WERI-Rb-1 (cell line): ENCODE measurements around the gene ADGRD1.

Experiments used
- DNase-seq: peaks from one replicate; pipeline ENCODE4 v3.0.0-alpha.2; 2020
- H3K27ac ChIP-seq: fragments of 250-450 bp; sonication (Bioruptor Pico); 2 replicates; pipeline ENCODE4 v1.5.1; 2020; ENCODE audit warnings: mild to moderate bottlenecking, moderate library complexity
- H3K27me3 ChIP-seq: fragments of 250-450 bp; sonication (Bioruptor Pico); 2 replicates; pipeline ENCODE4 v1.5.1; 2021; ENCODE audit warnings: mild to moderate bottlenecking, low read depth, moderate library complexity; ENCODE audit not compliant: insufficient read depth, severe bottlenecking
- H3K36me3 ChIP-seq: fragments of 250-450 bp; sonication (Bioruptor Pico); 2 replicates; pipeline ENCODE4 v1.5.1; 2020; ENCODE audit warnings: mild to moderate bottlenecking, moderate library complexity
- H3K4me3 ChIP-seq: 2 replicates; pipeline ENCODE4 v1.5.1; 2011; ENCODE audit warnings: low read depth, mild to moderate bottlenecking, control low read depth, low read length
- H3K9me3 ChIP-seq: fragments of 250-450 bp; sonication (Bioruptor Pico); 2 replicates; pipeline ENCODE4 v1.5.1; 2021; ENCODE audit warnings: mild to moderate bottlenecking, moderate library complexity; ENCODE audit not compliant: severe bottlenecking
- CTCF ChIP-seq: IDR thresholded peaks from 2 replicates; pipeline ENCODE4 v1.5.1; 2011; ENCODE audit warnings: low read depth, mild to moderate bottlenecking, control low read depth, inconsistent platforms, low read length

ADGRD1 gene

GRCh38 chr12:131164096-131164872 lies 210.6 kb downstream of the ADGRD1 start:
- Histone ChIP-seq H3K4me3 (no peak overlapping the region), H3K9me3 (no peaks in the 10 kb centered on the region), H3K36me3 (no peaks in the 10 kb centered on the region), H3K27ac (no peak overlapping the region), H3K27me3 (no peaks in the 10 kb centered on the region)
- no peak for TF ChIP-seq CTCF
- no peak for DNase-seq

GRCh38 chr12:131166717-131167116 lies 213.0 kb downstream of the ADGRD1 start:
- Histone ChIP-seq H3K4me3 (no peak overlapping the region), H3K36me3 (no peaks in the 10 kb centered on the region), H3K9me3 (no peaks in the 10 kb centered on the region), H3K27me3 (no peaks in the 10 kb centered on the region), H3K27ac (no peak overlapping the region)
- TF ChIP-seq CTCF = no peak
- DNase-seq = no peak

GRCh38 chr12:131167334-131167733 lies 213.6 kb downstream of the ADGRD1 start:
- Histone ChIP-seq H3K27me3 (no peaks in the 10 kb centered on the region), H3K9me3 (no peaks in the 10 kb centered on the region), H3K36me3 (no peaks in the 10 kb centered on the region), H3K4me3 (no peak overlapping the region), H3K27ac (no peak overlapping the region)
- DNase-seq = no peak
- no peak for TF ChIP-seq CTCF

GRCh38 chr12:131171029-131171428 lies 217.3 kb downstream of the ADGRD1 start:
- Histone ChIP-seq H3K9me3 (peaks cover 5% of the 10 kb centered on the region), H3K36me3 (no peaks in the 10 kb centered on the region), H3K4me3 (no peak overlapping the region), H3K27me3 (no peaks in the 10 kb centered on the region), H3K27ac (no peak overlapping the region)
- TF ChIP-seq CTCF = no peak
- DNase-seq = no peak

GRCh38 chr12:131174901-131175300 lies 221.2 kb downstream of the ADGRD1 start:
- no peak overlapping the region for H3K27ac ChIP-seq
- no peak for DNase-seq
- peaks cover 5% of the 10 kb centered on the region for H3K9me3 ChIP-seq
- no peaks in the 10 kb centered on the region for H3K36me3 ChIP-seq
- TF ChIP-seq CTCF = no peak
- H3K4me3 ChIP-seq = no peak overlapping the region
- H3K27me3 ChIP-seq = no peaks in the 10 kb centered on the region

- Histone ChIP-seq H3K27ac (no peak overlapping the region), H3K9me3 (peaks cover 5% of the 10 kb centered on the region), H3K4me3 (no peak overlapping the region), H3K36me3 (no peaks in the 10 kb centered on the region), H3K27me3 (no peaks in the 10 kb centered on the region)
- DNase-seq = no peak
- no peak for TF ChIP-seq CTCF
These were observed 222.6 kb downstream of the ADGRD1 start for GRCh38 chr12:131176266-131176665.
